Epithelial cell of esophagus (primary cell): Measurements from ENCODE around the gene CYB5D1.

Source experiments
- DNase-seq: peaks from one replicate; pipeline ENCODE4 v3.0.0; 2010; ENCODE audit warnings: low read depth
- H3K4me3 ChIP-seq: 2 replicates; pipeline ENCODE4 v1.5.1; 2011; ENCODE audit warnings: mild to moderate bottlenecking, low read length, control low read depth
- CTCF ChIP-seq: IDR thresholded peaks from 2 replicates; pipeline ENCODE4 v1.5.1; 2011; ENCODE audit warnings: low read depth, mild to moderate bottlenecking, low read length, control low read depth, inconsistent platforms; ENCODE audit not compliant: insufficient read depth; ENCODE audit errors: missing control alignments

Gene CYB5D1

GRCh38 chr17:7889166-7889955 is 31.6 kb downstream of the CYB5D1 start:
- peak; percentile 52 for TF ChIP-seq CTCF
- H3K4me3 ChIP-seq, result peak overlapping the region; percentile 82
- DNase-seq, result peak; percentile 77

GRCh38 chr17:7893187-7893880 is 35.5 kb downstream of the CYB5D1 start:
- no peak overlapping the region for H3K4me3 ChIP-seq
- TF ChIP-seq CTCF, result no peak
- DNase-seq, result no peak

- TF ChIP-seq CTCF, result no peak
- H3K4me3 ChIP-seq, result no peak overlapping the region
- no peak for DNase-seq
These were observed 36.4 kb downstream of the CYB5D1 start for GRCh38 chr17:7894226-7894625.

GRCh38 chr17:7894866-7895265 is 37.1 kb downstream of the CYB5D1 start:
- no peak for TF ChIP-seq CTCF
- no peak for DNase-seq
- no peak overlapping the region for H3K4me3 ChIP-seq

- H3K4me3 ChIP-seq, result no peak overlapping the region
- no peak for TF ChIP-seq CTCF
- no peak for DNase-seq
These were observed 39.3 kb downstream of the CYB5D1 start for GRCh38 chr17:7897090-7897489.

- peak; percentile 51 for DNase-seq
- no peak overlapping the region for H3K4me3 ChIP-seq
- TF ChIP-seq CTCF, result peak; percentile 46
These were observed 40.0 kb downstream of the CYB5D1 start for GRCh38 chr17:7897773-7898172.
